GM12801 (cell line): ENCODE results near the gene PLEKHO1.

Experiments
- CTCF ChIP-seq: IDR thresholded peaks from one replicate; pipeline ENCODE4 v1.5.1; 2011; ENCODE audit warnings: control low read depth; ENCODE audit not compliant: insufficient read length; ENCODE audit errors: extremely low read depth

Gene PLEKHO1

GRCh38 chr1:150194381-150195031, 44.8 kb downstream of the PLEKHO1 start:
- no peak for TF ChIP-seq CTCF

GRCh38 chr1:150196417-150196816, 46.7 kb downstream of the PLEKHO1 start:
- no peak for TF ChIP-seq CTCF

GRCh38 chr1:150207281-150207971, 57.7 kb downstream of the PLEKHO1 start:
- no peak for TF ChIP-seq CTCF
